IPS-NIHi11 (cell line): ENCODE measurements around the gene SLC26A6.

Experiments
- DNase-seq: peaks from one replicate; pipeline ENCODE4 v3.0.0; 2012; ENCODE audit warnings: mixed read lengths, low spot score

The SLC26A6 gene

GRCh38 chr3:48599077-48599501 lies 36.2 kb downstream of the SLC26A6 start:
- DNase-seq: no peak

- DNase-seq: no peak
Observed at GRCh38 chr3:48598323-48599076, 36.8 kb downstream of the SLC26A6 start.

- no peak for DNase-seq
Observed at GRCh38 chr3:48597408-48597800, 37.9 kb downstream of the SLC26A6 start.

GRCh38 chr3:48596676-48597407 lies 38.4 kb downstream of the SLC26A6 start:
- no peak for DNase-seq

- DNase-seq: no peak
Observed at GRCh38 chr3:48596157-48596556, 39.1 kb downstream of the SLC26A6 start.

GRCh38 chr3:48595526-48596121 lies 39.6 kb downstream of the SLC26A6 start:
- peak; percentile 79 for DNase-seq

- peak; percentile 83 for DNase-seq
Observed at GRCh38 chr3:48595075-48595525, 40.2 kb downstream of the SLC26A6 start, which contains the start of gene COL7A1. TSS of gene COL7A1 (minus strand) at chr3:48595329. CDS start at chr3:48595159, 170 bp downstream.

GRCh38 chr3:48594417-48595049 lies 40.7 kb downstream of the SLC26A6 start:
- DNase-seq: peak; percentile 79

- DNase-seq: no peak
Observed at GRCh38 chr3:48593337-48593736, 41.9 kb downstream of the SLC26A6 start.

- DNase-seq: no peak
Observed at GRCh38 chr3:48592519-48593087, 42.7 kb downstream of the SLC26A6 start.

- no peak for DNase-seq
Observed at GRCh38 chr3:48591886-48592518, 43.3 kb downstream of the SLC26A6 start.

GRCh38 chr3:48591436-48591835 lies 43.8 kb downstream of the SLC26A6 start:
- no peak for DNase-seq

- DNase-seq: no peak
Observed at GRCh38 chr3:48588230-48588629, 47.0 kb downstream of the SLC26A6 start.

GRCh38 chr3:48587686-48588085 lies 47.6 kb downstream of the SLC26A6 start:
- DNase-seq: no peak

GRCh38 chr3:48585411-48585810 lies 49.9 kb downstream of the SLC26A6 start:
- no peak for DNase-seq

- no peak for DNase-seq
Observed at GRCh38 chr3:48584836-48585235, 50.4 kb downstream of the SLC26A6 start.

- no peak for DNase-seq
Observed at GRCh38 chr3:48581621-48582481, 53.4 kb downstream of the SLC26A6 start.

- DNase-seq: no peak
Observed at GRCh38 chr3:48576647-48577046, 58.6 kb downstream of the SLC26A6 start.
